Transverse colon (tissue), 4 donors: Measurements from ENCODE around the gene CD48. TPM values are rescaled to one million over a fixed set of nuclear protein-coding genes. Genes with fewer than 3 reads are reported as not detected.

ENCODE experiments used
- DNase-seq: peaks from one replicate; pipeline ENCODE4 v3.0.0-alpha.2; 2019
- H3K27ac ChIP-seq, 4 donors: fragments of 200-600 bp; sonication (generic); 2 replicates each; pipeline ENCODE4 v1.5.1; 2016 to 2018; ENCODE audit warnings: inconsistent platforms in 4 of 4
- H3K27me3 ChIP-seq: fragments of 200-600 bp; sonication (generic); 2 replicates; pipeline ENCODE4 v1.5.1; 2017; ENCODE audit warnings: inconsistent platforms
- H3K36me3 ChIP-seq, 4 donors: fragments of 200-600 bp; sonication (generic); 2 replicates each; pipeline ENCODE4 v1.5.1; 2017 to 2019; ENCODE audit warnings: inconsistent platforms in 4 of 4
- H3K4me1 ChIP-seq, 4 donors: fragments of 200-600 bp; sonication (generic); 2 replicates each; pipeline ENCODE4 v1.5.1; 2017 to 2020; ENCODE audit warnings: inconsistent platforms in 4 of 4
- H3K4me3 ChIP-seq, 4 donors: fragments of 200-600 bp; sonication (generic); 1 replicate in 1 of 4; 2 replicates in 3 of 4; pipeline versions ENCODE4 v1.5.1 to v1.6.1; 2017 to 2019; ENCODE audit warnings: inconsistent platforms in 4 of 4
- H3K9me3 ChIP-seq, 2 donors: fragments of 200-600 bp; sonication (generic); 2 replicates each; pipeline ENCODE4 v1.5.1; 2017 to 2019; ENCODE audit warnings: inconsistent platforms in 2 of 2
- EP300 ChIP-seq: sonication (generic); formaldehyde crosslinking; IDR thresholded peaks from one replicate; pipeline ENCODE4 v1.6.1; 2017; ENCODE audit warnings: antibody characterized with exemption, low read depth
- POLR2A ChIP-seq: fragments of 450-650 bp; IDR thresholded peaks from one replicate; pipeline ENCODE4 v1.6.1; 2016; ENCODE audit warnings: antibody characterized with exemption, mild to moderate bottlenecking, moderate library complexity
- POLR2AphosphoS5 ChIP-seq, 3 donors: sonication (generic); formaldehyde crosslinking; IDR thresholded peaks; one replicate each; pipeline ENCODE4 v1.6.1; 2016; ENCODE audit warnings: antibody characterized with exemption in 3 of 3
- WGBS, 2 donors: methylation state at CpG; one replicate each; pipeline ENCODE4 v1.1.5; 2018; ENCODE audit warnings: low coverage in 1 of 2; 5-methylcytosine and 5-hydroxymethylcytosine counted together
- in situ Hi-C, 4 donors: fragments of 200-750 bp; cut with MboI; loops; one replicate each; pipeline versions ENCODE4 v1.15.0 to v1.15.1; 2017; ENCODE audit warnings: low sequenced_read_pairs in 3 of 4, low pct_ligation_motif_present in 1 of 4, low pct_unique_long_range_greater_than_20kb in 1 of 4
- intact Hi-C: fragments of 100-400 bp; cut with DNase I; formaldehyde crosslinking; loops from one replicate; pipeline ENCODE4 v1.15.1; 2023; ENCODE audit warnings: low total_unique reads
- total RNA-seq, 4 donors: library from RNA; depleted of rRNA; stranded (reverse); fragments of >200 nt; gene quantifications; one replicate each; pipeline ENCODE4 v1.1.0, GENCODE V29; 2016
- TF ChIP-seq, protein P1 (sequence below), 5 experiments: fragments of 200-600 bp in 3 of 5; fragments of 450-650 bp in 2 of 5; sonication (generic) in 3 of 5; IDR thresholded peaks; 1 replicate in 2 of 5; 2 replicates in 3 of 5; pipeline ENCODE4 v1.5.1; 2016 to 2017; ENCODE audit warnings: antibody characterized with exemption in 5 of 5, inconsistent platforms in 3 of 5, mild to moderate bottlenecking in 2 of 5, moderate library complexity in 1 of 5

Gene CD48
- total RNA-seq, 4 donors from 2014 or later, result 7.5 to 31.3 (median 17.6) TPM; not detected in 1

DNA sequence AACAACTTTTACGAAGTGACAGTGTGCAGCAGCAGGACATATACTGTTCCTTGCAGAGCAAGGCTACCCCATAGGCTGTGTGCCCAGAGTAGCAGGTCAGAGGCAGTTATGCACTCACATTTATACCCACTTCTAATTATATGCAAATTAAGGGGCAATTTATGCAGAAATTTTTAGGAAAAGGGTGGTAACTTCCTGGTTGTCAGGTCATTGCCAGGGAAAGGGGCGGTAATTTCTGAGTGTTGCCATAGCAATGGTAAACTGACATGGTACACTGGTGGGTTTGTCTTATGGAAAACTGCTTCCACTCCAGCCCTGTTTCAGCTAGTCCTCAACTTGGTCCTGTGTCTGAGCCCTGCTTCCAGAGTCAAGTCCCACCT, 52.8 kb downstream of the CD48 start:
- intact Hi-C loops (no loop called here), in situ Hi-C loops (no loop called here)
- TF ChIP-seq EP300 (no peak), POLR2A (no peak), POLR2AphosphoS5 (IDR thresholded peaks at IDR 0.05) (no peak)
- TF ChIP-seq, protein P1, sequence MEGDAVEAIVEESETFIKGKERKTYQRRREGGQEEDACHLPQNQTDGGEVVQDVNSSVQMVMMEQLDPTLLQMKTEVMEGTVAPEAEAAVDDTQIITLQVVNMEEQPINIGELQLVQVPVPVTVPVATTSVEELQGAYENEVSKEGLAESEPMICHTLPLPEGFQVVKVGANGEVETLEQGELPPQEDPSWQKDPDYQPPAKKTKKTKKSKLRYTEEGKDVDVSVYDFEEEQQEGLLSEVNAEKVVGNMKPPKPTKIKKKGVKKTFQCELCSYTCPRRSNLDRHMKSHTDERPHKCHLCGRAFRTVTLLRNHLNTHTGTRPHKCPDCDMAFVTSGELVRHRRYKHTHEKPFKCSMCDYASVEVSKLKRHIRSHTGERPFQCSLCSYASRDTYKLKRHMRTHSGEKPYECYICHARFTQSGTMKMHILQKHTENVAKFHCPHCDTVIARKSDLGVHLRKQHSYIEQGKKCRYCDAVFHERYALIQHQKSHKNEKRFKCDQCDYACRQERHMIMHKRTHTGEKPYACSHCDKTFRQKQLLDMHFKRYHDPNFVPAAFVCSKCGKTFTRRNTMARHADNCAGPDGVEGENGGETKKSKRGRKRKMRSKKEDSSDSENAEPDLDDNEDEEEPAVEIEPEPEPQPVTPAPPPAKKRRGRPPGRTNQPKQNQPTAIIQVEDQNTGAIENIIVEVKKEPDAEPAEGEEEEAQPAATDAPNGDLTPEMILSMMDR (IDR thresholded peaks at IDR 0.05), result no peak
- DNase-seq, result no peak
- H3K4me3 ChIP-seq, result no peak overlapping the region
- no peaks in the 10 kb centered on the region for H3K4me1 ChIP-seq
- WGBS, 2 donors, result 83% methylated on average over 2 of the region's 2 CpGs; no CpG with 5 or more reads in 1 of the 2 donors
- H3K27ac ChIP-seq, result no peak overlapping the region
- H3K27me3 ChIP-seq, result no peaks in the 10 kb centered on the region
- no peaks in the 10 kb centered on the region for H3K9me3 ChIP-seq
- H3K36me3 ChIP-seq, result no peaks in the 10 kb centered on the region

DNA sequence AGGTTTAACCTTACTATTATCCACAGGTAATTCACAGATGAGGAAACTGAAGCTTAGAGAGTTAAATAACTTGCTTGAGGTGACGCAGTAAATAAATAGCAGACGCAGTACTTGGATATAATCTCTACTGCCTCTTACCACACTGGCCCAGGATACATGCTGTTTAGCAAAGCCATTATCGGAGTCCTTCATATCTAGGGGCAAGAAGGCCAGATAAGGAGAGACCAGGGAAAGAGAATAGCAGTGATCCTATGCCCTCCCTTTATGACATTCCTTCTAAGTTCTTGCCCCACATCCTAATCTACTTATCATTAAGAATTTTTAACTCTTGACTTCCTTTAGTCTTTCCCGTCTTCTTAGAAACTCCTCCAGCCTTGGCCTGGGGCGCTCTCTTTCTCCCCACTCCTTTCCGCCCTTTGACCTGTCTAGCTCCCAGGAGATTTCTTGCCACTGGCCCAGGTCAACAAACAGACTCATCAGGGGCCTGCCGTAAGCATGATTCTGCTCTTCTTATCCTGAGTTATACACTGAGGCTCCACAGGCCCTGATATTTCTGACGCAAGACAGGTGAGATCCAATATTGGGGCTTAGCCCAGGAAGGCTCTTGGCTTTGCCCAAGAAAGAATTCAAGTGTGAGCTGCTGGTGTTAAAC, 53.3 kb downstream of the CD48 start:
- in situ Hi-C loops, result no loop called here
- no peaks in the 10 kb centered on the region for H3K4me1 ChIP-seq
- no peaks in the 10 kb centered on the region for H3K9me3 ChIP-seq
- H3K4me3 ChIP-seq, result no peak overlapping the region
- DNase-seq, result no peak
- intact Hi-C loops, result no loop called here
- WGBS, 2 donors, result 86 to 95% methylated on average over 6 to 8 of the region's 8 CpGs
- TF ChIP-seq POLR2AphosphoS5 (IDR thresholded peaks at IDR 0.05) (no peak), EP300 (no peak), POLR2A (no peak)
- TF ChIP-seq, protein P1 (IDR thresholded peaks at IDR 0.05), result no peak
- no peaks in the 10 kb centered on the region for H3K36me3 ChIP-seq
- H3K27me3 ChIP-seq, result no peaks in the 10 kb centered on the region
- no peak overlapping the region for H3K27ac ChIP-seq

DNA sequence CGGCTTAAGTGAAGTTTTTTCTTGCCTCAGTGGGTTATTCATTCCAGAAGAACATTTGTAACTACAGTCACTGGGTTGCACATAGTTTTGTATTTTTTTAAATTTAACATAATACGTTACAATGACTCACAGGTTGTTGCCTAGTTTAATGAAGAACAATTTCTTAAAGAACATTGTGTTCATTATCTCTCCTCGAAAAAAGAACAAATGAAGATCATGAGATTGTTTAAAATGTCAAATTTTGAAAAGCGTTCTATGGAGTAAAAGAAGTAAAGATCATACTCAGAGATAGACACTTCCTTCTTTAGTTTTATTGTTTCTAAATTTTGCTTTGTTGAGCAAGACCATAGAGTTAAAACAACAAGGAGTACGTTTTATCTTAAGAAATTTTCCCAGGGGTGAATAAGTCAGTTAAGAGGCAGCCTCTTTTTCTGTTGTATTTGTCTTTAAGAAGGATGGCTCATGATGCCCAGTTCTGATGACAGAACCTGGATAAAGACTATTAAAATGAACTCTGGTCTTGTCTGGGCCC, 54.3 kb downstream of the CD48 start:
- TF ChIP-seq POLR2A (no peak), EP300 (no peak), POLR2AphosphoS5 (IDR thresholded peaks at IDR 0.05) (no peak)
- TF ChIP-seq, protein P1 (IDR thresholded peaks at IDR 0.05), result no peak
- no peaks in the 10 kb centered on the region for H3K4me1 ChIP-seq
- DNase-seq, result no peak
- in situ Hi-C loops, result no loop called here
- peak overlapping the region in 1 of 4 donors; percentile 5 for H3K27ac ChIP-seq
- intact Hi-C loops, result no loop called here
- H3K36me3 ChIP-seq, result no peaks in the 10 kb centered on the region
- H3K27me3 ChIP-seq, result no peaks in the 10 kb centered on the region
- H3K4me3 ChIP-seq, result no peak overlapping the region
- no peaks in the 10 kb centered on the region for H3K9me3 ChIP-seq
- 74 to 84% methylated on average over 5 of the region's 5 CpGs for WGBS, 2 donors

DNA sequence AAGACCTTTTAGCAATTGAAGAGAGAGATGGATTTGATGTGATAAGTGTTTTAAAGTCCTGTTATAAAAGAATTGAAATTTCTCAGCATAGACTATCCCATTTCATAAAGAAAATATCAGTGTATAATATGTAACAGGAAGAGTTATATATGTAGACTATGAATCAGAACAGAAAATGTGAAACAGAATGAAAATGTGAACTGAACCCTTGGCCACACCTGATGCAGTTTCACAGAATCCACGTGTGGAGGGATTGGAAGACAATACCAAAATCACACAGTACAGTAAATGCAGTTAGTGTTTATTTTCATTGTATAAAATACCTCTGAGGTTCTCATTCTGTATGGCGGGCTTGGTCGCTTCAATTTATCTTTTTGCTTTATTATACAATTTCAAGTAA, 54.9 kb downstream of the CD48 start:
- Histone ChIP-seq H3K4me1 (no peaks in the 10 kb centered on the region), H3K27me3 (no peaks in the 10 kb centered on the region), H3K36me3 (no peaks in the 10 kb centered on the region), H3K4me3 (no peak overlapping the region), H3K9me3 (no peaks in the 10 kb centered on the region), H3K27ac (peak overlapping the region in 1 of 4 donors; percentile 12)
- no peak for DNase-seq
- in situ Hi-C loops, result no loop called here
- intact Hi-C loops, result no loop called here
- 78 to 82% methylated on average over 3 of the region's 3 CpGs for WGBS, 2 donors
- TF ChIP-seq, protein P1 (IDR thresholded peaks at IDR 0.05), result no peak
- TF ChIP-seq POLR2AphosphoS5 (IDR thresholded peaks at IDR 0.05), result no peak
- TF ChIP-seq EP300, result no peak
- TF ChIP-seq POLR2A, result no peak
